ENCODE data around the gene NLK.
"Not testable (repeated sequence)": the region's sequence is repeated elsewhere in the genome, so short reads cannot be mapped to it uniquely, and the experiment has no call there.

The NLK gene

DNA sequence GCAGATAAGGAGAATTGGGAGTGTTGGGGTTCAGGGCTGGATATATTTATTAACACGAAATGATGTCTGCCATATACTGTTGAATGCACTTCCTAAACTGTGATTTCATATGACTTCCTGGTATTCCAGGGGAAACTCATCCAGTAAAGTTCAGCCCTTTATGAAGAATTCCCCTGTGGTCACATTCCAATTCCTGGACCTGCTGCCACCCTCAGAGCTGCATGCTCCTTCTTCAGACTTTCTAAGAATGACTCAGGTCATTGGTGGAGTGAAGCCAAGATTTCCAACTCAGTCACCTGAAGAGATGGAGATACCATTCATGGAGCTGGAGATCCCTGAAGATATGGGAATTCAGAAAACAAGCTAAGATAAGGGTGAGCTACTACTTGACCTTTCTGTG is 162.3 kb downstream of the NLK start:
- no peak for DNase-seq

- no peak for DNase-seq
These were observed 163.8 kb downstream of the NLK start for GRCh38 chr17:28206292-28206691.

DNA sequence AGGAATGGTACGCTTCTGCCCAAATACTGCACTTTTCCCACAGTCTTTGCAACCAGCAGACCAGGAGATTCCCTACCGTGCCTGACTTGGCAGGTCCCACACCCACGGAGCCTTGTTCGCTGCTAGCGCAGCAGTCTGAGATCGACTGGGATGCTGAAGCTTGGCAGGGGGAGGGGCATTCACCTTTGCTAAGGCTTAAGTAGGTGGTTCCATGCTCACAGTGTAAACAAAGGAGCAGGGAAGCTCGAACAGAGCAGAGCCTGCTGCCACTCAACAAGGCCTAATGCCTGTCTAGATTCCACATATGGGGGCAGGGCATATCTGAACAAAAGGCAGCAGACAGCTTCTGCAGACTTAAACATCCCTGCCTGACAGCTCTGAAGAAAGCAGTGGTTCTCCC is 169.3 kb downstream of the NLK start:
- no peak for DNase-seq

DNA sequence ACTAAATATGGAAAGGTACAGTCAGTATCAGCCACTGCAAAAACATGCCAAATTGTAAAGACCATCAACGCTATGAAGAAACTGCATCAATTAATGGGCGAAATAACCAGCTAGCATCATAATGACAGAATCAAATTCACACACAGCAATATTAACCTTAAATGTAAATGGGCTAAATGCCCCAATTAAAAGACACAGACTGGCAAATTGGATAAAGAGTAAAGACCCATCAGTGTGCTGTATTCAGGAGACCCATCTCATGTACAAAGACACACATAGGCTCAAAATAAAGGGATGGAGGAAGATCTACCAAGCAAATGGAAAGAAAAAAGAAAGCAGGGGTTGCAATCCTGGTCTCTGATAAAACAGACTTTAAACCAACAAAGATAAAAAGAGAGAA is 171.1 kb downstream of the NLK start:
- DNase-seq, result not testable (repeated sequence)

- no peak for DNase-seq
These were observed 173.6 kb downstream of the NLK start for GRCh38 chr17:28216052-28216451.

GRCh38 chr17:28216528-28216927 is 174.1 kb downstream of the NLK start:
- no peak for DNase-seq

GRCh38 chr17:28219771-28220170 is 177.3 kb downstream of the NLK start:
- DNase-seq, result no peak

DNA sequence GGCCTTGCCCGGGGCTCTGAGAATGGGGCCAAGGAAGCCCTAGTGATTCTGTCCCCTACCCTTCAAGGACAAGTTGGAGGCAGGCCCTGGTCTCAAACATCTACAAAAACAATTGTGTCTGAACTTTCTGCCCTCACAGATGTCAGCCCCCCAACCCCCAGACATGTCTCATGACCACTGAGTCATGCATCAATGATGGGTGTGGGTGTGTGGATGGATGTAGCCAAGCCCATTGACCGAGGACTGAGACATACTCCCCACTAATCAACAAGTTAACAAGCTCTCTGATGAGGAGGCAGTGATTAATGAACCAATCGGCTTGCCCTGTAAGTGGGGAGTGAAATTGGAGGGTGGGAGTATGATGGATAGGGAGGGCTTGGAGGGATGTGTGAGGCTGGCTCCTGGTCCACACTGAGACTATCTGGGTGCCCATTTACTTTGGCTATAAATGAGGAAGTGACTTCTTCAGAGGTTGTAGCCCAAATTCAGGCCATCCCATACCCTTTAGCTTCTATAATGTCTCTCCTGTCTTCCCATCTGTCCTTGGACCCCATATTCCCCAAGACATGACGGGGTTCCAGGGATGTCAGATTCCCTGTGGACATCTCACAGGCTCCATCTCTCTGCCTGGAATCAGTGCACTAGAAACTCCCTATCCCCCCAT is 179.4 kb downstream of the NLK start:
- no peak for DNase-seq

DNA sequence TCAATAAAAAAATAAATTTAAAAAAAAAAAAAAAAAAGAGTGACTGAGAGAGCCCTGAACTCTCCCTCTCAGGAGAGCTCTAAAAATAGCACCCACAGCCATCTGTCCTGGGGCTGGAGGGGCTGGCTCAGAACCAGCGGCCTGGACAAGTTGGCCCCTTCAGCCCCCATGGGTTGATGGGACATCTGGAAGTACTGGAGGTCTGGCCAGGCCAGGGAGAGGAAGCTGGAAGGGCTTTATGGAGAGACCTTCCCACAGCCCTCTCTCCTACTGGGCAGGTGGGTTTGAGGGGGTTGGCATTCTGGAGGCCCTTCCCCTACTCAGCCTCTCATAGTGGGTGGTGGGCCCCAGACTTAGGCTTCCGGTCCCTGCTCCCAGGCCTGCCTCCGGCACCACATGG is 182.8 kb downstream of the NLK start:
- DNase-seq, result no peak

- no peak for DNase-seq
These were observed 183.4 kb downstream of the NLK start for GRCh38 chr17:28225867-28226266.

DNA sequence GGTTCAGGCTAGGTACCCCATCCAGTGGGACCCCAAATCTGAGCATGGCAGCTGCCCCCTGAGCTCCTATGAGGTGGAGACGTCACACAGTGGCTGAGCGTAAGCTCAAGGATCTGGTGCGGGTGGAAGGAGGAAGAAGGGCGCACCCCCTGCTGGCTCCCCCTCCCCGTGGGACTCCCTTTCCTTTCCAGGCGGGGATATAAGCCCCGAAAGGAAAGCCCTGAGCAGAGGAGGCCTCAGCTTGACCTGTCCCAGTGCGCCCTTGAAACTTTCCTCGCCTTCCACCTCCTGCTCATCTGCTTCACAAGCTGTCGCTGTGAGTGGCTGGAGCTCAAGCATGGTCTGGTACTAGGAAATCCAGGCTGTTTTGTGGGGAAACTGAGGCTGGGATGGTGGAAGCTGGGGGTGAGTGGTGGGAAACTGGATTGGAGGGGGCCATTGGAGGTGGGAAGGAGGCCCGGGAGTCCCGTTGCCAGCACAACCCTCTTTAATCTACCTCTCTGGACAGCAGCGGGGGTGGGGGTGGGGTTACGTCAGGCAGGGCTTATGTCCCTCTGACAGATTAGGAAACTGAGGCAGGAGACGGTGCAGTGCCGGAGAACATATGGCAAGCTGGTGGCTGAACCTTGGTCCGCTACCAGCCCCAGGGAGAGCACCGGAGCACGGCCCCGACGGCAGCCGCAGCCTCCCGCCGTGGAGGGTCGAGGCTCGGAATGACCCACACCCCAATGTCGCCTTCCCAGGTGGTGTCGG is 184.3 kb downstream of the NLK start:
- DNase-seq, result no peak

GRCh38 chr17:28227316-28228108 is 185.0 kb downstream of the NLK start:
- peak; percentile 91 to 96 for DNase-seq

GRCh38 chr17:28228109-28228840 is 185.8 kb downstream of the NLK start:
- no peak for DNase-seq

GRCh38 chr17:28228986-28229729 is 186.7 kb downstream of the NLK start:
- no peak for DNase-seq

GRCh38 chr17:28230011-28230410 is 187.5 kb downstream of the NLK start:
- DNase-seq, result no peak

DNA sequence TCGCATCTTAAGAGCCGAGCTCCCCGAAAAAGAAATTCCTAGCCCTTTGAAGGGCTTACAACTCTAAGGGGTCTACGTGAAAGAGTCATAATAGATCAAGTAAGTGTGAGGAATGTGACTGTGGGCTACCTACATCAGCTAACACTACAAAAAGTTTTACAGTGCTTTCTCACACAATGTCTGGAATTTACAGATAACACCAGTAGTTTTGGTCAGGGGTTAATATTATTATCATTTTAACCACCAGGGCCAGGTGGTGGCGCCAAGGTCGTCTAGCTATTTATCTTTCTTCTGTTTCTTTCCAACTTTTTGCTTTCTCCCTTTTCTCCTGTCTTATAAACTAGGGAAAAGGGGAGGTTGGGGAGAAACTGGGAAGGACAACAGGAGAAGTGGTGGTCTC is 188.1 kb downstream of the NLK start:
- DNase-seq, result not testable (repeated sequence)

DNA sequence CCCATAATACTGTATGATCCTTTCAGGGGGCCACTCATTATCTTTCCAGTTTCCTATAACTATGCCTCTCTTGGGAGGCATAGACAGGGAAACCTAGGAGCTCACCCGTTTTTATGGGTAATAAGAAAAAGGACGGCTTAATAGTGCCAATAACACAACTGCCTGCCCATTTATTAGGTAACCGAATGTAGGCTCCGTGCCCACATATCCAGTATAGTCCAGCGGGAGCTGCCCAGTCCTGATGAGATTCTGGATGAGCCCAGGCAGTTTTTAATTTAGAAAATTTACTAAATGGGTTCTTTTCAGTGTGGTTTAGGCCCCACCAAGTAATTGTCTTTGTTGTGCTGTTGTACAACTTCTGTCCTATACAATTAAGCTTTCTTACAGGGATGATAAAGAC is 189.1 kb downstream of the NLK start:
- DNase-seq, result not testable (repeated sequence)

GRCh38 chr17:28232966-28233870 is 190.7 kb downstream of the NLK start:
- DNase-seq, result not testable (repeated sequence)

DNA sequence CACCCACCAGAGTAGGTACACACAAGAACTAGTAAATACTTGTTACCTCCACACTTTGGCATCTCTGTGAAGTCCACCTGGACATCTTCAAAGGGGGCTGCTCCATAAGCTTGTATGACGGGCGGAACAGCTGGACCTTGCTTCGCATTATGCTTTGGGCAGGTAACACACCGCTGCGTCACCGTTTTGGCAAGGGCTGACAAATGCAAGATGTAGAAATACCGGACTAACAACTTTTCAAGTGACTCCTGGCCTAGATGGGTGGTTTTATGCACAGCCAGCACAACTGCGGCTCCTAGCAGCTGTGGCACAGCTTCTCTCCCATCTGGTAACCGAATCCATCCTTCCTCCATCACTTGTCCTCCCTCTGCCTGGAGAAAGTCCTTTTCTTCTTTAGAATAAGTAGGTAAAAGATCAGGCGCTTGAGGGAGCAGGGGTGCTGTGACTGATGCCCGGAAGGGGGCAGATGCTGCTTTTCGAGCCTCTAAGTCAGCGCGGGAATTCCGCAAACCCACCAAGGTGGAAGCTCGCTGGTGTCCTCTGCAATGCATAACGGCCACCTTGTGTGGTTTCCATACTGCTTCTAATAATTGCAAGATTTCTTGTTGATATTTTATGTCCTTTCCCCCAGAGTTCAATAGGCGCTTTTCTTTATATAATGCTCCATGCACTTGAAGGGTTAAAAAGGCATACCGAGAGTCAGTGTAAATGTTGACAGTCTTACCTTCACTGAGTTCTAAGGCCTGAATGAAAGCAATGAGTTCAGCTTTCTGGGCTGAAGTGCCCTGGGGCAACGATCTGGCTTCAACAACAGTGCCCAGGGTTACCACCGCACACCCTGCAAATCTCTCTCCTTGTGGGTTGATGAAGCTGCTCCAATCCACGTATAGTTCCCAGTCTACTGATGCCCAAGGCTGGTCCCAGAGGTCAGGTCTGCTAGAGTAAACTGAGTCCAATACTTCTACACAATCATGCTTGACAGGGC is 191.7 kb downstream of the NLK start:
- DNase-seq, result not testable (repeated sequence)
